Measurements from ENCODE around the gene PAQR9.

PAQR9 gene

GRCh38 chr3:142947799-142948575 lies 15.5 kb downstream of the PAQR9 start:
- DNase-seq = no peak

- DNase-seq = no peak
Measured at GRCh38 chr3:142947352-142947751, 16.1 kb downstream of the PAQR9 start.

DNA sequence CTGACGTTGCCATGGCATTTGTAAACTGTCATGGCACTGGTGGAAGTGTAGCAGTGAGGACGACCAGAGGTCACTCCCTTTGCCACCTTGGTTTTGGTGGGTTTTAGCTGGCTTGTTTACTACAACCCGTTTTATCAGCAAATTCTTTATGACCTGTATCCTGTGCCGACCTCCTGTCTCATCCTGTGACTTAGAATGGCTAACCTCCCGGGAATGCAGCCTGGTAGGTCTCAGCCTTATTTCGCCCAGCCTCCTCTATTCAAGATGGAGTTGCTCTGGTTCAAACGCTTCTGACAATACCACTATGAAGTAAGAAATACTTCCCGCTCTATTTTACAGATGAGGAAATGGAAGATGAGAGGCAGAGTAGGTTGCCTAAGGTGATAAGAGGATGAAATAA lies 16.6 kb downstream of the PAQR9 start:
- DNase-seq = no peak

- no peak for DNase-seq
Measured at GRCh38 chr3:142945023-142945422, 18.5 kb downstream of the PAQR9 start.

DNA sequence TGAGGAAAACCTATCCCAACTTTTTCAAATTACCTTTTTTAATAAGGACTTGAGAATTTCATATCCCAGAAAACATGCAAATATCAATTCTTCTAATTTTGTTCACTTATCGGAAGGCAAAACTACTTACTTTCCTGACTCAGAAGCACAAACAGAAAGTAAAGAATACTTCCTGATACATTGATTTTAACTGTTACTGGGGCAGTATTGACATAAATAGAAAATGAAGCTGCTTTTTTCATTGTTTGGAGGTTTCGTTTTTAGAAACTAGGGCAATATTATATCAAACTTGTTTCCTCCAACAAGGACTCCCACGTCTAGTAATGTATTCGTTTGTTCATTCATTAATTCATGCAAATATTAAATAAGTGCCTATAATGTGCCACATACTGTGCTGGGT lies 19.1 kb downstream of the PAQR9 start:
- DNase-seq = no peak

- no peak for DNase-seq
Measured at GRCh38 chr3:142943870-142944269, 19.6 kb downstream of the PAQR9 start.

GRCh38 chr3:142943349-142943748 lies 20.1 kb downstream of the PAQR9 start:
- no peak for DNase-seq

GRCh38 chr3:142941373-142942123 lies 21.9 kb downstream of the PAQR9 start:
- no peak for DNase-seq

GRCh38 chr3:142940472-142940871 lies 23.0 kb downstream of the PAQR9 start:
- no peak for DNase-seq

- DNase-seq = no peak
Measured at GRCh38 chr3:142940000-142940399, 23.5 kb downstream of the PAQR9 start.

- no peak for DNase-seq
Measured at GRCh38 chr3:142935963-142936362, 27.5 kb downstream of the PAQR9 start.

- DNase-seq = no peak
Measured at GRCh38 chr3:142934887-142935269, 28.6 kb downstream of the PAQR9 start.

DNA sequence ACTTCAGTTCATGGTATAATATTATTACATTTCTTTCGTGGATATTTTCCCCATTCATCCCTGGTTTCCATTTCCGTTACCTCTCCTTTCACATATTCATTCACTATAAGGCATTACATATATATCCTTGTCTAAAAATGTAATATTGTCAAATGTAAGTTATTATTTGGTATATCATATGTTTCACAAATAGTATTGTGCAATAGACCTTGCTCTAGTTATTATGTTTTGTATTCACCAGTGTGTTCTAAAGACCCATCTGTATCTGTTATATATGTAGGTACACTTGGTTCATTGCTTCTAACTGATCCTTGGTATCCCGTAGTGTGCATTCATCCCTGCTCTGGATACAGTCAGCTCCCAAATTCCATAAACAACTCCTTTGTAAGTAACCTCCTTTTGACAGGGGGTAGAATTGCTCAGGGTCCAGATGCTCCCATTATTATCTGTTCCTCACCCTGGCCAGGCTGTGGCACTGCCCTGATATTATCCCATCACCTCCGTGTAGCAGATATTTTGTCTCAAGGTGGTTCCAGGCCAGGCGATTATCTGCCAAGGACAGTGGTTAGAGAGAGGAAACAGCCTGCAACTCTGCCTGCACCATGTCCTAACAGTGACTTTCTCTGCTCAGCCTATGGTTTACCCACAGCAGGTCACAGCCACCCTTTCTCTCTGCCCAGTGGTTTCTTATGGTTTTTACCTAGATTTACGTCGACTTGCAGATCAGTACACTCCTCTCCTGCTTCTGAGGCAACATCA lies 29.2 kb downstream of the PAQR9 start:
- DNase-seq = no peak

GRCh38 chr3:142931222-142931621 lies 32.3 kb downstream of the PAQR9 start:
- no peak for DNase-seq

- DNase-seq = no peak
Measured at GRCh38 chr3:142930463-142930862, 33.0 kb downstream of the PAQR9 start.

GRCh38 chr3:142929890-142930289 lies 33.6 kb downstream of the PAQR9 start:
- no peak for DNase-seq

- DNase-seq = no peak
Measured at GRCh38 chr3:142929109-142929508, 34.4 kb downstream of the PAQR9 start.

DNA sequence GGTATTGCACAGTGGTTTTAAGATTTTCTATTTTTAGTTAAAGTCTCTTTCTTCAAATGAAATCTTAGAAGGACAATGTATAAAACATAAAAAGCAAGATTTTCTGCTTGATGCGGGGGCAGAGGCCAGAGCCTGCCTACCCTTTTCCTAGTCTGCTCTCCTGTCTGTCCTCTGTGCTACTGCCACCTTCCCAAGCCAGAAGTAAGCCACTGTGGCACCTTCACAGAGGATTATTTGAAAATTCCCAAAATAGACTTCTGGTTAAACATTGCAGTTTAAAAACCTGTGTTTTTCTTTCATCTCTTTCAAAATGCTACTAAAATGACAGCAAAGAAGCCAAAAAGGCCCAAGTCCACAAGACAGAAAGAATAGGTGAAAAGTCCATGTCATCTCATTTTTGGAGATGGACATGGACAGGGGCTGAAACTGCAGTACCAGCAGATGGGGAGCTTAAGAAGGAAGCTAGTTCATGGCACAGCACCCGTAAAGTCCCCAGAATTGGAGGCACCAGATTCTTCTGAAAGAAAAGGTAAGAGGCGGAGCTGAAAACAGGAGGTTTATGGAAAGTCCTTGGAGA lies 37.0 kb downstream of the PAQR9 start:
- DNase-seq = no peak

- no peak for DNase-seq
Measured at GRCh38 chr3:142925140-142925539, 38.3 kb downstream of the PAQR9 start.

DNA sequence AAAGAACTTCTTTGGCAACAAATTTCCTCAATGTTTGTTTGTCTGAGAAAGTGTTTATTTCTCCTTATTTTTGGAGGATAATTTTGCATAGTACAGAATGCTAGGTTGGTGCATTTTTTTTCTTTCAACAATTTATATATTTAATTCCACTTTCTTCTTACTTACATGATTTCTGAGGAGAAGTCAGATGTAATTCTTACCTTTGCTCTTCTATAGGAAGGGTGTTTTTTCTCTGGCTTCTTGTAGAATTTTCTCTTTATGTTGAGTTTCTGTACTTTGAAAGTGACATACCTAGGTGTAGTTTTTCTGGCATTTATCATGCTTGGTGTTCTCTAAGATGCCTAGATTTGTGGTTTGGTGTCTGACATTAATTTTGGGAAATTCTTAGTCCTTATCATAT lies 39.8 kb downstream of the PAQR9 start:
- DNase-seq = no peak

DNA sequence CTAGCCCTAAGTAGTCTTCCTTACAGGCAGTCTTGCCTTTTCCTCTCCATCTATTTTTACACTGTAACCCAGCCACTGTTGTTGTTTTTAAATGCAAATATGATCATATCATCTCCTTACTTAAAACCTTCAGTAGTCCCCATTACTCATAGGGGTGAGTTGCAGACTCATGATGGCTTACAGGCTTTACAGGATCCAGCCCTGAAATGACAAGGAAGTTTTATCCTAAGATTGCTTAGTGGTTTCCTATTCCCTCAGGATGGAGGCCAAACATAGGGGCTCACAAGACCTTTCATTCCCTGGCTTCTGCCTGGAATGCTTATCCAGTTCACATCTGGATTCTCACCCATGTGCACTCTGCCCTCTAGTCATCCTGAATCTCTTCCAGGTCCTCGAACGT lies 46.9 kb downstream of the PAQR9 start:
- no peak for DNase-seq

DNA sequence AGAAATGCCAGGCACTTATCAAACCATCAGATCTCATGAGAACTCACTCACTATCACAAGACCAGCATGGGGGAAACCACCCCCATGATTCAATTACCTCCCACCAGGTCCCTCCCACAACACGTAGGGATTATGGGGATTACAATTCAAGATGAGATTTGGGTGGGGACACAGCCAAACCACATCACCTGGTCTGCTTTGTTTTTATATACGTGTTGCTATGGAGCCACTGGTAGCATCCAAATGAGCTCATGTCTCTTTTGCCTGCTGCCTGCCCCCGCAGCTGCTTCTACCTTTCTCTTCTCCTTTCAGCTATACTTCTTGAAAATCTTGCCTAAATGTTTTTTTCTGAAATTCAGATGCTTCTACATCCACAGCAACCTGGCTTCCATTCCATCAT lies 47.8 kb downstream of the PAQR9 start:
- no peak for DNase-seq

- no peak for DNase-seq
Measured at GRCh38 chr3:142914286-142914811, 49.1 kb downstream of the PAQR9 start.
